T47D (cell line): ENCODE measurements around the gene IGFN1.
"Not testable (repeated sequence)": the region's sequence is repeated elsewhere in the genome, so short reads cannot be mapped to it uniquely, and the experiment has no call there.

Experiments used
- DNase-seq, 2 experiments: peaks; one replicate each; pipeline versions ENCODE4 v3.0.0 to v3.0.0-alpha.2; 2011 to 2012; ENCODE audit warnings: low read depth in 1 of 2, low spot score in 1 of 2
- JUND ChIP-seq: IDR thresholded peaks from 2 replicates; pipeline ENCODE4 v1.6.1; 2012; ENCODE audit warnings: low read depth
- in situ Hi-C: cut with HindIII; loops from 2 replicates; pipeline ENCODE4 v1.10.0; 2016; ENCODE audit warnings: low sequenced_read_pairs, low pct_unique_long_range_greater_than_20kb

IGFN1 gene

GRCh38 chr1:201253906-201254624, 63.4 kb downstream of the IGFN1 start:
- in situ Hi-C loops: no loop called here
- no peak for DNase-seq
- no peak for TF ChIP-seq JUND

GRCh38 chr1:201254625-201255478, 64.2 kb downstream of the IGFN1 start:
- peak; percentile 61 to 93 for DNase-seq
- in situ Hi-C loops: no loop called here
- no peak for TF ChIP-seq JUND

GRCh38 chr1:201255479-201256362, 65.1 kb downstream of the IGFN1 start:
- no peak for DNase-seq
- in situ Hi-C loops: no loop called here
- no peak for TF ChIP-seq JUND

GRCh38 chr1:201258132-201258531, 67.5 kb downstream of the IGFN1 start:
- DNase-seq, in situ Hi-C loops: not testable (repeated sequence)

GRCh38 chr1:201258763-201259230, 68.2 kb downstream of the IGFN1 start:
- no peak for DNase-seq
- in situ Hi-C loops: no loop called here
- TF ChIP-seq JUND: no peak

- DNase-seq: no peak
- no peak for TF ChIP-seq JUND
- in situ Hi-C loops: no loop called here
Observed at GRCh38 chr1:201259476-201260235, 69.0 kb downstream of the IGFN1 start.

GRCh38 chr1:201260236-201260590, 69.6 kb downstream of the IGFN1 start:
- TF ChIP-seq JUND: no peak
- DNase-seq: no peak
- in situ Hi-C loops: no loop called here

- no peak for DNase-seq
- in situ Hi-C loops: no loop called here
- no peak for TF ChIP-seq JUND
Observed at GRCh38 chr1:201260648-201261311, 70.2 kb downstream of the IGFN1 start.

GRCh38 chr1:201261771-201262547, 71.3 kb downstream of the IGFN1 start:
- DNase-seq: no peak
- TF ChIP-seq JUND: no peak
- in situ Hi-C loops: no loop called here

- no peak for DNase-seq
- TF ChIP-seq JUND: no peak
- in situ Hi-C loops: no loop called here
Observed at GRCh38 chr1:201262963-201263608, 72.5 kb downstream of the IGFN1 start.
